Bronchial epithelial cell (primary cell): ENCODE results near the gene LRRC3B. TPM values are rescaled to one million over a fixed set of nuclear protein-coding genes. Genes with fewer than 3 reads are reported as not detected.

Experiments
- DNase-seq: peaks from one replicate; pipeline ENCODE4 v3.0.0-alpha.2; 2010; ENCODE audit warnings: low read depth
- FAIRE-seq: peaks from 2 replicates; lab custom pipeline; 2011; peaks lifted over from hg19 to GRCh38; lab: Jason Lieb, UNC
- H3K27me3 ChIP-seq: 2 replicates; pipeline ENCODE4 v1.5.1; 2011; ENCODE audit warnings: low read length; ENCODE audit not compliant: control insufficient read depth, insufficient read depth
- H3K36me3 ChIP-seq: 2 replicates; pipeline ENCODE4 v1.5.1; 2011; ENCODE audit warnings: low read length; ENCODE audit not compliant: control insufficient read depth, insufficient read depth
- H3K4me3 ChIP-seq: 2 replicates; pipeline ENCODE4 v1.5.1; 2011; ENCODE audit warnings: mild to moderate bottlenecking, low read depth, low read length, control low read depth
- CTCF ChIP-seq: IDR thresholded peaks from 2 replicates; pipeline ENCODE4 v1.5.1; 2011; ENCODE audit warnings: mild to moderate bottlenecking, moderate library complexity, low read length, control low read depth, inconsistent platforms; ENCODE audit not compliant: insufficient read depth, severe bottlenecking
- total RNA-seq: library from RNA; depleted of rRNA; stranded (reverse); fragments of >200 nt; gene quantifications from 2 replicates; pipeline ENCODE4 v1.2.1, GENCODE V29; 2014

Gene LRRC3B
- total RNA-seq, 1 donor from 2014 or later, result not detected

DNA sequence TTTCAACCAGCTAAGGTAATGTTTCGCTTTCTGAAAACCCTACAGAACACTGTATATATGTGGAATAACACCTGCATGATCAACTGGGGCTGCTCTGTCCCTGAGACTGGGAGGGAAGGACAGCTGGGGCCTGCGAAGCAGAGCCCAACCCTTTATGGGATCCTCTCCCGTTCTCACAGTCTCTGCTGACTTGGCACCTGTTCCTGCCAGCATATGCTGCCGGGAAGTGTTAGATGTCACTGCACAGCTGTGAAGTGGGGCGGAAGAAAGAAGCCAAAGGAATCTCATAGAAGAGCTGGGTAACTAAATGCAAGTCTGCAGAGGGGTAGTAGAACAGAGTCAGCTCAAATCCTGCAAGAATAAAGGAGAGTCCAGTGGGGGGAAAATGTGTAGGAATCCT lies 29.6 kb downstream of the LRRC3B start:
- Histone ChIP-seq H3K36me3 (no peaks in the 10 kb centered on the region), H3K4me3 (no peak overlapping the region), H3K27me3 (no peaks in the 10 kb centered on the region)
- no peak for TF ChIP-seq CTCF
- DNase-seq (no peak), FAIRE-seq (no peak)

- Histone ChIP-seq H3K4me3 (no peak overlapping the region), H3K36me3 (no peaks in the 10 kb centered on the region), H3K27me3 (no peaks in the 10 kb centered on the region)
- FAIRE-seq (no peak), DNase-seq (no peak)
- no peak for TF ChIP-seq CTCF
Measured at GRCh38 chr3:26653811-26654425, 31.3 kb downstream of the LRRC3B start.

DNA sequence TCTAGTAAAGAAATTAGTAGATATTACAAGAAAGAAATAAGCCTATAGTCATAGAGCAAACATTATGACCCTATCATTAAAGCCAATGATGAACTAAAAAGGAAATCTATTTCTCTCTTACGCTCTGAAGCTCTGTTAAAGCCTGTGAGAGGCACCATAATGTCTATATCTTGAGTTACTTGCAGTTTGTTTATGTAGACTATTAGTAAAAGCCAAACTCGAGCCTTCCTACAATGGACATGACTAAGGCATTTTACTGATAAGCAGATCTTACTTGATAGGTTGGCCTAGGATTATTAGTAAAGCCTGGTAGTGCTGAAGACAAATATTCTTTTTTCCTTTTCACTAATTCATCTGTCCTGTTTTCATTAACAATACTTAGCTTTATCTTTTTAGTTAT lies 32.7 kb downstream of the LRRC3B start:
- no peak for DNase-seq
- Histone ChIP-seq H3K27me3 (no peaks in the 10 kb centered on the region), H3K36me3 (no peaks in the 10 kb centered on the region), H3K4me3 (no peak overlapping the region)
- no peak for TF ChIP-seq CTCF
- no peak for FAIRE-seq

- no peak for TF ChIP-seq CTCF
- no peaks in the 10 kb centered on the region for H3K36me3 ChIP-seq
- no peak overlapping the region for H3K4me3 ChIP-seq
- DNase-seq (no peak), FAIRE-seq (no peak)
- no peaks in the 10 kb centered on the region for H3K27me3 ChIP-seq
Measured at GRCh38 chr3:26657348-26657976, 34.9 kb downstream of the LRRC3B start.

GRCh38 chr3:26668171-26668570 lies 45.6 kb downstream of the LRRC3B start:
- TF ChIP-seq CTCF, result no peak

More at GRCh38 chr3:26668171-26668570, 45.6 kb downstream of the LRRC3B start:
- Histone ChIP-seq H3K27me3 (no peaks in the 10 kb centered on the region), H3K4me3 (no peak overlapping the region), H3K36me3 (no peaks in the 10 kb centered on the region)
- FAIRE-seq (no peak), DNase-seq (no peak)
